ENCODE results near the gene KDM6A.

DNA sequence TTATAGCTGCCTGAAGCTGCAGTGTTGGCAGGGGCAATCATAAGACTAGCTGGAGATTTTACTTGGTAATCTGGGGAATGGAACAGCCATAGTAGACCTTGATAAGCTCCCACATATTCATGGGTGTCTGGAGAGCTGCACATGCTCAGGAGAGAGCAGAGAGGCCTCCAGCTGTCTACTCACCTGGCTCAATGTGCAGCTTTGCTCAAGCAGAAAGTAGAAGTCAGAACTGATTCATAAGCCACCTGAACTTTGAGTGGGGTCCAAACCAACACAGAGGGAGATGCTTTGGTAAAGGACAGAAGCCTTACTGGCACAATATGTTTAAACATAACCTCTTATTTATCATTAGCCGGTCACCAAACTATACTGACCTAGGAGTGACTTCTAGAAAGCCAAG is 54.4 kb downstream of the KDM6A start:
- TF ChIP-seq CHD2 (IDR thresholded peaks at IDR 0.05; ENCODE audit: low read depth, low read length): no peak
- TF ChIP-seq KAT8 (CRISPR knock-in tag; IDR thresholded peaks at IDR 0.05): no peak
- TF ChIP-seq MXI1 (IDR thresholded peaks at IDR 0.05; ENCODE audit: borderline replicate concordance, low read depth, low read length): no peak
- TF ChIP-seq TAF15 (IDR thresholded peaks at IDR 0.05; ENCODE audit: low read depth, low read length, poor library complexity, severe bottlenecking): no peak
- TF ChIP-seq ZNF101 (CRISPR knock-in tag; IDR thresholded peaks at IDR 0.05; ENCODE audit: borderline replicate concordance, low read depth): no peak
- TF ChIP-seq BRCA1 (CRISPR knock-in tag; IDR thresholded peaks at IDR 0.05): no peak
- TF ChIP-seq, protein P1, sequence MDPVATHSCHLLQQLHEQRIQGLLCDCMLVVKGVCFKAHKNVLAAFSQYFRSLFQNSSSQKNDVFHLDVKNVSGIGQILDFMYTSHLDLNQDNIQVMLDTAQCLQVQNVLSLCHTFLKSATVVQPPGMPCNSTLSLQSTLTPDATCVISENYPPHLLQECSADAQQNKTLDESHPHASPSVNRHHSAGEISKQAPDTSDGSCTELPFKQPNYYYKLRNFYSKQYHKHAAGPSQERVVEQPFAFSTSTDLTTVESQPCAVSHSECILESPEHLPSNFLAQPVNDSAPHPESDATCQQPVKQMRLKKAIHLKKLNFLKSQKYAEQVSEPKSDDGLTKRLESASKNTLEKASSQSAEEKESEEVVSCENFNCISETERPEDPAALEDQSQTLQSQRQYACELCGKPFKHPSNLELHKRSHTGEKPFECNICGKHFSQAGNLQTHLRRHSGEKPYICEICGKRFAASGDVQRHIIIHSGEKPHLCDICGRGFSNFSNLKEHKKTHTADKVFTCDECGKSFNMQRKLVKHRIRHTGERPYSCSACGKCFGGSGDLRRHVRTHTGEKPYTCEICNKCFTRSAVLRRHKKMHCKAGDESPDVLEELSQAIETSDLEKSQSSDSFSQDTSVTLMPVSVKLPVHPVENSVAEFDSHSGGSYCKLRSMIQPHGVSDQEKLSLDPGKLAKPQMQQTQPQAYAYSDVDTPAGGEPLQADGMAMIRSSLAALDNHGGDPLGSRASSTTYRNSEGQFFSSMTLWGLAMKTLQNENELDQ (CRISPR knock-in tag; IDR thresholded peaks at IDR 0.05; ENCODE audit: borderline replicate concordance): no peak
- no peak for TF ChIP-seq ZBTB21 (CRISPR knock-in tag; IDR thresholded peaks at IDR 0.05)
- no peak for TF ChIP-seq SRSF1 (optimal IDR thresholded peaks at IDR 0.05; ENCODE audit: low read depth, low read length)
- no peak for TF ChIP-seq MAZ (IDR thresholded peaks at IDR 0.05; ENCODE audit: borderline replicate concordance, low read depth, low read length)
- TF ChIP-seq MAZ (CRISPR knock-in tag; IDR thresholded peaks at IDR 0.05; ENCODE audit: low read depth): no peak
- TF ChIP-seq RAD21 (CRISPR knock-in tag; IDR thresholded peaks at IDR 0.05): no peak
- TF ChIP-seq YEATS2 (CRISPR knock-in tag; IDR thresholded peaks at IDR 0.05; ENCODE audit: borderline replicate concordance): no peak
- TF ChIP-seq ETV6 (CRISPR knock-in tag; conservative IDR thresholded peaks at IDR 0.05): no peak
